ENCODE data around the gene ASTN1.

DNA sequence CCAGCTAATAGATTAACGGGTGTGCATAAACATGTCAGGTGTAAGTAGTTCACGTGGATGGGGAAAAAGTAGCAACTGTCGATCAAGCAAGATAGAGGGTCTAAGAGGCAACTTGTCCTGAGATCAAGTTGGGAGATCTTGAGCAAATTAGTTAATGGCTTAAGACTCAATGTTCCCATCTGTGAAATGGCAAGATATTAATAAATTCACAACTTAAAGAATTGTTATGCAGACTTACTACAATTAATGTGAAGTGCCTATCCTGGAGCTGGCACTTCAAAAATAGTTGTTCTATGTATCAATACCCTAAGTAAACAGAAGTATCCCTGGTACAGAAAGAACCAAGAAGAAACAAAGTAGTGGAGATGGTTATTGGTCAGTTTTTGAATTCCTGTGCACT is 312.4 kb downstream of the ASTN1 start:
- TF ChIP-seq POLR2A (IDR thresholded peaks at IDR 0.05; ENCODE audit: low read depth, low read length) (no peak), TAF1 (IDR thresholded peaks at IDR 0.05; ENCODE audit: low read depth, low read length) (no peak)

All from GM12891 (cell line).